B cell (primary cell): ENCODE results near the gene SEC16B.

Experiments
- EZH2 ChIP-seq: IDR thresholded peaks from 2 replicates; pipeline ENCODE4 v1.6.1; 2012; ENCODE audit warnings: borderline replicate concordance, low read depth, mild to moderate bottlenecking, moderate library complexity, low read length; ENCODE audit not compliant: insufficient read depth, poor library complexity, severe bottlenecking
- TF ChIP-seq, protein P1 (sequence below): fragments of 200-600 bp; IDR thresholded peaks from one replicate; pipeline ENCODE4 v1.8.0; 2022; ENCODE audit warnings: antibody characterized with exemption, mild to moderate bottlenecking

DNA sequence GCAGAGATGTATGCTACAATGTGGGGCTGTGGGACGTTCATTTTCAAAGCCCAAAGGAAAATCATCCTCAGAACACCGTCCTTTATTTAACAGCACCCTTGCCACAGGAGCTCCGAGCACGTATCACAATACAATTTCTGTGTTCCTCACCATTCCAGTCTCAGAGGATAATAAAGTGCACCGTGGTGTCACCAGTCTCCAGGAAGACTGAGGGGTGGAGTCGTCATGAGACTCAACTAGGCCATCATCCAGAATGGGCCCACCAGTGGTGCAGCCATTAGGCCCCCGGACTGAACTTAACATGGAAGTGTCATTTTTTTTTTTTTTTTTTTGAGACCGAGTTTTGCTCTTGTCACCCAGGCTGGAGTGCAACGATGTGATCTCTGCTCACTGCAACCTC is 17.2 kb downstream of the SEC16B start:
- TF ChIP-seq, protein P1, sequence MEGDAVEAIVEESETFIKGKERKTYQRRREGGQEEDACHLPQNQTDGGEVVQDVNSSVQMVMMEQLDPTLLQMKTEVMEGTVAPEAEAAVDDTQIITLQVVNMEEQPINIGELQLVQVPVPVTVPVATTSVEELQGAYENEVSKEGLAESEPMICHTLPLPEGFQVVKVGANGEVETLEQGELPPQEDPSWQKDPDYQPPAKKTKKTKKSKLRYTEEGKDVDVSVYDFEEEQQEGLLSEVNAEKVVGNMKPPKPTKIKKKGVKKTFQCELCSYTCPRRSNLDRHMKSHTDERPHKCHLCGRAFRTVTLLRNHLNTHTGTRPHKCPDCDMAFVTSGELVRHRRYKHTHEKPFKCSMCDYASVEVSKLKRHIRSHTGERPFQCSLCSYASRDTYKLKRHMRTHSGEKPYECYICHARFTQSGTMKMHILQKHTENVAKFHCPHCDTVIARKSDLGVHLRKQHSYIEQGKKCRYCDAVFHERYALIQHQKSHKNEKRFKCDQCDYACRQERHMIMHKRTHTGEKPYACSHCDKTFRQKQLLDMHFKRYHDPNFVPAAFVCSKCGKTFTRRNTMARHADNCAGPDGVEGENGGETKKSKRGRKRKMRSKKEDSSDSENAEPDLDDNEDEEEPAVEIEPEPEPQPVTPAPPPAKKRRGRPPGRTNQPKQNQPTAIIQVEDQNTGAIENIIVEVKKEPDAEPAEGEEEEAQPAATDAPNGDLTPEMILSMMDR = no peak
- TF ChIP-seq EZH2 = no peak
